ENCODE data around the gene ZNRF1.

- TF ChIP-seq CTCF (conservative IDR thresholded peaks at IDR 0.05; ENCODE audit: low read depth, low read length) (no peak), EZH2 (IDR thresholded peaks at IDR 0.05; ENCODE audit: borderline replicate concordance, low read depth, low read length, poor library complexity, severe bottlenecking) (no peak)
Observed at GRCh38 chr16:75086688-75087374, 88.0 kb downstream of the ZNRF1 start.
